Loucy (cell line): ENCODE measurements around the gene FGD3.

ENCODE experiments used
- EZH2phosphoT487 ChIP-seq: fragments of 200-600 bp; IDR thresholded peaks from 2 replicates; pipeline ENCODE4 v1.6.1; 2018; ENCODE audit warnings: antibody characterized with exemption, mild to moderate bottlenecking, moderate library complexity, borderline replicate concordance
- TF ChIP-seq, protein P1 (sequence below): fragments of 200-600 bp; sonication (generic); conservative IDR thresholded peaks from 2 replicates; pipeline ENCODE4 v1.5.1; 2014; ENCODE audit warnings: mild to moderate bottlenecking, antibody characterized with exemption, low read length

DNA sequence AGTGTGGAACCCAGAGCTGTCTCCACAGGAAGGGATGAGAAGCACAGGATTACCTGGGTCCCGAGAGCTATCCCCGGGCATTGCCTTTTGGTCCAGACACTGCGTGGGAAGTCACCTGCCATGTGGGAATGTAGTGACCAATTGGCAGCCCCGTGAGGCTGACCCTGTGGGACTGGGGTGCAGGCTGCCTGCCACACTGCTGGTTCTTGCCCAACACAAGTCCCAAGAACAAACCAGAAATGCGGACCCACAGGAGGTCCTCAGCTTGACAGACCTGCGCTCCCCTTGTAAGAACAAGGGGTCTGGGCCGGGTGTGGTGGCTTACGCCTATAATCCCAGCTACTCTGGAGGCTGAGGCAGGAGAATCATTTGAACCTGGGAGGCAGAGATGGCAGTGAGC, 2.4 kb upstream of the FGD3 start:
- TF ChIP-seq, protein P1, sequence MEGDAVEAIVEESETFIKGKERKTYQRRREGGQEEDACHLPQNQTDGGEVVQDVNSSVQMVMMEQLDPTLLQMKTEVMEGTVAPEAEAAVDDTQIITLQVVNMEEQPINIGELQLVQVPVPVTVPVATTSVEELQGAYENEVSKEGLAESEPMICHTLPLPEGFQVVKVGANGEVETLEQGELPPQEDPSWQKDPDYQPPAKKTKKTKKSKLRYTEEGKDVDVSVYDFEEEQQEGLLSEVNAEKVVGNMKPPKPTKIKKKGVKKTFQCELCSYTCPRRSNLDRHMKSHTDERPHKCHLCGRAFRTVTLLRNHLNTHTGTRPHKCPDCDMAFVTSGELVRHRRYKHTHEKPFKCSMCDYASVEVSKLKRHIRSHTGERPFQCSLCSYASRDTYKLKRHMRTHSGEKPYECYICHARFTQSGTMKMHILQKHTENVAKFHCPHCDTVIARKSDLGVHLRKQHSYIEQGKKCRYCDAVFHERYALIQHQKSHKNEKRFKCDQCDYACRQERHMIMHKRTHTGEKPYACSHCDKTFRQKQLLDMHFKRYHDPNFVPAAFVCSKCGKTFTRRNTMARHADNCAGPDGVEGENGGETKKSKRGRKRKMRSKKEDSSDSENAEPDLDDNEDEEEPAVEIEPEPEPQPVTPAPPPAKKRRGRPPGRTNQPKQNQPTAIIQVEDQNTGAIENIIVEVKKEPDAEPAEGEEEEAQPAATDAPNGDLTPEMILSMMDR = no peak
- TF ChIP-seq EZH2phosphoT487 = no peak
